Loucy (cell line): ENCODE data around the gene MMP21.

Experiments
- H2AFZ ChIP-seq: fragments of 200-600 bp; sonication (generic); 2 replicates; pipeline ENCODE4 v1.6.0; 2016; ENCODE audit warnings: antibody characterized with exemption, mild to moderate bottlenecking, low read length, moderate library complexity
- H3F3A ChIP-seq: fragments of 200-600 bp; 2 replicates; pipeline ENCODE4 v1.6.0; 2016; ENCODE audit warnings: antibody characterized with exemption, low read depth, mild to moderate bottlenecking
- H3K27me3 ChIP-seq: fragments of 200-600 bp; sonication (generic); 2 replicates; pipeline ENCODE4 v1.6.1; 2014; ENCODE audit warnings: low read length, mild to moderate bottlenecking; ENCODE audit not compliant: insufficient read depth, poor library complexity, severe bottlenecking
- H3K36me3 ChIP-seq: fragments of 200-600 bp; sonication (generic); 2 replicates; pipeline ENCODE4 v1.6.1; 2016; ENCODE audit warnings: low read length; ENCODE audit not compliant: insufficient read depth
- H3K4me1 ChIP-seq: fragments of 200-600 bp; sonication (generic); 2 replicates; pipeline ENCODE4 v1.5.1; 2014; ENCODE audit warnings: low read length, mild to moderate bottlenecking; ENCODE audit not compliant: insufficient read depth, poor library complexity, severe bottlenecking
- H3K4me2 ChIP-seq: fragments of 200-600 bp; sonication (generic); 2 replicates; pipeline ENCODE4 v1.6.0; 2014; ENCODE audit warnings: antibody characterized with exemption, low read length, low read depth, mild to moderate bottlenecking; ENCODE audit not compliant: poor library complexity, severe bottlenecking
- H3K4me3 ChIP-seq: fragments of 200-600 bp; sonication (generic); 2 replicates; pipeline ENCODE4 v1.5.1; 2014; ENCODE audit warnings: low read length, mild to moderate bottlenecking, mixed read lengths; ENCODE audit not compliant: poor library complexity, severe bottlenecking
- H3K79me2 ChIP-seq: fragments of 200-600 bp; sonication (generic); 2 replicates; pipeline ENCODE4 v1.6.1; 2014; ENCODE audit warnings: low read length; ENCODE audit not compliant: insufficient read depth
- H3K9ac ChIP-seq: fragments of 200-600 bp; sonication (generic); 2 replicates; pipeline ENCODE4 v1.6.0; 2014; ENCODE audit warnings: mild to moderate bottlenecking, low read depth, low read length, moderate library complexity; ENCODE audit not compliant: poor library complexity, severe bottlenecking
- H3K9me2 ChIP-seq: fragments of 200-600 bp; sonication (generic); replicated peaks from 2 replicates; pipeline ENCODE4 v1.6.1; 2016; ENCODE audit warnings: low read depth, low read length, mixed read lengths
- H3K9me3 ChIP-seq: fragments of 200-600 bp; sonication (generic); 2 replicates; pipeline ENCODE4 v1.6.1; 2014; ENCODE audit warnings: mild to moderate bottlenecking, antibody characterized with exemption, low read length, low read depth; ENCODE audit not compliant: insufficient read depth
- H4K20me1 ChIP-seq: fragments of 200-600 bp; sonication (generic); 2 replicates; pipeline ENCODE4 v1.6.0; 2014; ENCODE audit warnings: antibody characterized with exemption, low read length, mild to moderate bottlenecking; ENCODE audit not compliant: insufficient read depth, poor library complexity, severe bottlenecking
- EZH2phosphoT487 ChIP-seq: fragments of 200-600 bp; IDR thresholded peaks from 2 replicates; pipeline ENCODE4 v1.6.1; 2018; ENCODE audit warnings: antibody characterized with exemption, mild to moderate bottlenecking, moderate library complexity, borderline replicate concordance
- TF ChIP-seq, protein P1 (sequence below): fragments of 200-600 bp; sonication (generic); conservative IDR thresholded peaks from 2 replicates; pipeline ENCODE4 v1.5.1; 2014; ENCODE audit warnings: mild to moderate bottlenecking, antibody characterized with exemption, low read length

The MMP21 gene

DNA sequence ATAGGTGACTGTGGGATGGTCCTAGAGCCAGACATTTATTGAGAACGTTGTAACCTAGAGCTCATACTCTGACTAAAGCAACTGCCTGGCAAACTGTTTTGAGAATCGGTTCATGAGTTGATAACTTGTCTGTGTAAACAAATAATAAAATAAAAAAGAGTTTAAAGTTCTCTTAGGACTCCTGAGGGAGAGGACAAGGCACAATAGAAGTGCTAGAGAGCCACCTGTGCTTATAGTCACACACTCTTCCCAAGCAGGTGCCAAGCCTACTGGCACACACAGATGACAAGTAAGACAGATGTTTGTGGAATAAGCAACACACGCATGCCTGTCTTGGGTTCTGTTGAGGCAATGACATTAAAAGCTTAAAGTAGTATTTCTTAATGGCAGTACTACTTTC lies 48.2 kb downstream of the MMP21 start:
- no peak overlapping the region for H3K4me2 ChIP-seq
- peaks cover 12% of the 10 kb centered on the region for H4K20me1 ChIP-seq
- TF ChIP-seq, protein P1, sequence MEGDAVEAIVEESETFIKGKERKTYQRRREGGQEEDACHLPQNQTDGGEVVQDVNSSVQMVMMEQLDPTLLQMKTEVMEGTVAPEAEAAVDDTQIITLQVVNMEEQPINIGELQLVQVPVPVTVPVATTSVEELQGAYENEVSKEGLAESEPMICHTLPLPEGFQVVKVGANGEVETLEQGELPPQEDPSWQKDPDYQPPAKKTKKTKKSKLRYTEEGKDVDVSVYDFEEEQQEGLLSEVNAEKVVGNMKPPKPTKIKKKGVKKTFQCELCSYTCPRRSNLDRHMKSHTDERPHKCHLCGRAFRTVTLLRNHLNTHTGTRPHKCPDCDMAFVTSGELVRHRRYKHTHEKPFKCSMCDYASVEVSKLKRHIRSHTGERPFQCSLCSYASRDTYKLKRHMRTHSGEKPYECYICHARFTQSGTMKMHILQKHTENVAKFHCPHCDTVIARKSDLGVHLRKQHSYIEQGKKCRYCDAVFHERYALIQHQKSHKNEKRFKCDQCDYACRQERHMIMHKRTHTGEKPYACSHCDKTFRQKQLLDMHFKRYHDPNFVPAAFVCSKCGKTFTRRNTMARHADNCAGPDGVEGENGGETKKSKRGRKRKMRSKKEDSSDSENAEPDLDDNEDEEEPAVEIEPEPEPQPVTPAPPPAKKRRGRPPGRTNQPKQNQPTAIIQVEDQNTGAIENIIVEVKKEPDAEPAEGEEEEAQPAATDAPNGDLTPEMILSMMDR: no peak
- no peak for TF ChIP-seq EZH2phosphoT487
- no peaks in the 10 kb centered on the region for H3K9me3 ChIP-seq
- peaks cover 7% of the 10 kb centered on the region for H3K79me2 ChIP-seq
- no peak overlapping the region for H3K4me3 ChIP-seq
- no peak overlapping the region for H3K9ac ChIP-seq
- H3K9me2 ChIP-seq: no peaks in the 10 kb centered on the region
- no peaks in the 10 kb centered on the region for H3K27me3 ChIP-seq
- no peaks in the 10 kb centered on the region for H3F3A ChIP-seq
- H3K36me3 ChIP-seq: peaks cover 85% of the 10 kb centered on the region
- no peak overlapping the region for H2AFZ ChIP-seq
- H3K4me1 ChIP-seq: peaks cover 8% of the 10 kb centered on the region

DNA sequence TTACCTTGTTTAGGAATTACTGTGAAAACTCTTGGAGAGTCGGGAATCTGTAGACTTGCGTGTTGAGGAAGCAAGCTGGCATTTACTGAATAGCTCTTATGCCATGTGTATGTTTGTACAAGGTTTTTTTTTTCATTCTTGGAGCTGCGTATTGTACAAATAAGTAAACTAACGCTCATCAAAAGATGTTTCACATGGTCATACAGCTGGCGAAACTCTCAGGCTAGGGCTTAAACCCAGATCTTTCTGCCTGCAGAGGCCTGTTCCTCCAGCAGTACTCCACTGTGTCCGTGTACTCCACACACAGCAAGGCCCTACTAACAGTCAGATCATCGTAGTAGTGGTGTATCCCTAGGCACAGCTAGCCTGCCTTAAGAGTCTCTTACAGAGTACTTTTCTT lies 48.7 kb downstream of the MMP21 start:
- peaks cover 16% of the 10 kb centered on the region for H4K20me1 ChIP-seq
- peaks cover 12% of the 10 kb centered on the region for H3K79me2 ChIP-seq

DNA sequence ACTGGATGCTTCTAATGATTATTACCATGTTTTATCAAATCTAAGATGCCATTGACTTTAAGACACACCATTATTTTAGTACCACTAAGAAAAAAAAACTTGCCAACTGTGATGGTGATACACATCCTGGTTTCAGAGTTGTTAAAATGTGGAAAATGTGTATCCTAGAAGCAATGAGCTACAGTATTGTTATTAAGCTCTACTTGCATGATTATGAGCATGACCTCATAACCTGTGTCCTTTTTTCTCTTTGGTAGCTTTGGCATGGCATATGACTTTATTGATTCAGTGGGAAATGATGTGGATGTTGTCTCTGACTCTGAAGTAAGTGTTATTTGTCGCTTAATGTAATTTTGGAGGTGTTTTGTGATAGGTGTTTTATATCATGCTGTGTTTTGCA lies 52.8 kb downstream of the MMP21 start:
- Histone ChIP-seq H3K9me3 (no peaks in the 10 kb centered on the region), H3K9me2 (no peaks in the 10 kb centered on the region), H2AFZ (no peak overlapping the region), H3K79me2 (peaks cover 42% of the 10 kb centered on the region), H4K20me1 (peaks cover 38% of the 10 kb centered on the region), H3K4me2 (peak overlapping the region; percentile 84), H3K4me3 (peak overlapping the region; percentile 98), H3F3A (no peaks in the 10 kb centered on the region), H3K27me3 (no peaks in the 10 kb centered on the region), H3K4me1 (peaks cover 29% of the 10 kb centered on the region), H3K36me3 (peaks cover 52% of the 10 kb centered on the region), H3K9ac (peak overlapping the region; percentile 97)
- TF ChIP-seq EZH2phosphoT487: no peak
- TF ChIP-seq, protein P1: no peak

More for the DNA sequence above, 48.7 kb downstream of the MMP21 start:
- peaks cover 85% of the 10 kb centered on the region for H3K36me3 ChIP-seq
- no peak overlapping the region for H3K4me3 ChIP-seq
- no peak overlapping the region for H3K4me2 ChIP-seq
- H3K4me1 ChIP-seq: peaks cover 14% of the 10 kb centered on the region
- H3K9ac ChIP-seq: no peak overlapping the region
- no peaks in the 10 kb centered on the region for H3K9me3 ChIP-seq
- no peak for TF ChIP-seq EZH2phosphoT487
- TF ChIP-seq, protein P1: no peak
- H3K27me3 ChIP-seq: no peaks in the 10 kb centered on the region
- H2AFZ ChIP-seq: no peak overlapping the region
- no peaks in the 10 kb centered on the region for H3F3A ChIP-seq
- no peaks in the 10 kb centered on the region for H3K9me2 ChIP-seq
